Lower leg skin (tissue), 3 donors: ENCODE data around the gene NKAIN2.

Experiments
- POLR2A ChIP-seq, 2 donors: fragments of 450-650 bp; IDR thresholded peaks; one replicate each; pipeline ENCODE4 v1.6.1; 2016 to 2017; ENCODE audit warnings: antibody characterized with exemption in 2 of 2, mild to moderate bottlenecking in 1 of 2, moderate library complexity in 1 of 2
- TF ChIP-seq, protein P1 (sequence below), 3 donors: fragments of 450-650 bp; IDR thresholded peaks; one replicate each; pipeline ENCODE4 v1.5.1; 2016; ENCODE audit warnings: antibody characterized with exemption in 3 of 3, mild to moderate bottlenecking in 3 of 3, moderate library complexity in 2 of 3

DNA sequence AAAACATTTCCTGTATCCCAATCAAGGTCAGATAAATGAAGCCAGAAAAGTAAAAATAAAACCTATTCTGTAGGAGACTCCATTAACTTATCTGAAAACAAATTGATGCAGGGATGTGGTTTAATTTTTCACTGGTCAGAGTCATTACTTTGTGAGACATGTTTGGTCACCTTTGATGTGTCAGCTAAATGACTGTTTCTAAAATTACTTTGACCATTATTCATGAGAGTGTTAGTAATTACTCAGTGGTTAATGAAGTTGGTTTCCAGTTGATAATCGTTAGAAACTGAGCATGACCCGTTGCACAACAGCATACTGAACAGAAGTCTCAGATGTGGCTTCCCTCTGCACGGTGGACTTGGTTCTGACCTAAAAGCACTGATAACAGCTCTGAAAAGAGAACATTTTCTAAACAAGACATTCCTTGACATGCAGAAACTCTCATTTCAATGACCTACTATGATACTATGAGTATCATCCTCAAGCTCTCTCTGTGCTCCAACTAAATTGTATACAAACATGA, 748.1 kb downstream of the NKAIN2 start:
- TF ChIP-seq, protein P1, sequence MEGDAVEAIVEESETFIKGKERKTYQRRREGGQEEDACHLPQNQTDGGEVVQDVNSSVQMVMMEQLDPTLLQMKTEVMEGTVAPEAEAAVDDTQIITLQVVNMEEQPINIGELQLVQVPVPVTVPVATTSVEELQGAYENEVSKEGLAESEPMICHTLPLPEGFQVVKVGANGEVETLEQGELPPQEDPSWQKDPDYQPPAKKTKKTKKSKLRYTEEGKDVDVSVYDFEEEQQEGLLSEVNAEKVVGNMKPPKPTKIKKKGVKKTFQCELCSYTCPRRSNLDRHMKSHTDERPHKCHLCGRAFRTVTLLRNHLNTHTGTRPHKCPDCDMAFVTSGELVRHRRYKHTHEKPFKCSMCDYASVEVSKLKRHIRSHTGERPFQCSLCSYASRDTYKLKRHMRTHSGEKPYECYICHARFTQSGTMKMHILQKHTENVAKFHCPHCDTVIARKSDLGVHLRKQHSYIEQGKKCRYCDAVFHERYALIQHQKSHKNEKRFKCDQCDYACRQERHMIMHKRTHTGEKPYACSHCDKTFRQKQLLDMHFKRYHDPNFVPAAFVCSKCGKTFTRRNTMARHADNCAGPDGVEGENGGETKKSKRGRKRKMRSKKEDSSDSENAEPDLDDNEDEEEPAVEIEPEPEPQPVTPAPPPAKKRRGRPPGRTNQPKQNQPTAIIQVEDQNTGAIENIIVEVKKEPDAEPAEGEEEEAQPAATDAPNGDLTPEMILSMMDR (IDR thresholded peaks at IDR 0.05): no peak
- TF ChIP-seq POLR2A (IDR thresholded peaks at IDR 0.05): no peak
